Transverse colon (tissue), 3 donors: ENCODE results near the gene IFI27L1.

Experiments
- EP300 ChIP-seq: sonication (generic); formaldehyde crosslinking; IDR thresholded peaks from one replicate; pipeline ENCODE4 v1.6.1; 2017; ENCODE audit warnings: antibody characterized with exemption, low read depth
- POLR2A ChIP-seq: fragments of 450-650 bp; IDR thresholded peaks from one replicate; pipeline ENCODE4 v1.6.1; 2016; ENCODE audit warnings: antibody characterized with exemption, mild to moderate bottlenecking, moderate library complexity
- POLR2AphosphoS5 ChIP-seq, 3 donors: sonication (generic); formaldehyde crosslinking; IDR thresholded peaks; one replicate each; pipeline ENCODE4 v1.6.1; 2016; ENCODE audit warnings: antibody characterized with exemption in 3 of 3

DNA sequence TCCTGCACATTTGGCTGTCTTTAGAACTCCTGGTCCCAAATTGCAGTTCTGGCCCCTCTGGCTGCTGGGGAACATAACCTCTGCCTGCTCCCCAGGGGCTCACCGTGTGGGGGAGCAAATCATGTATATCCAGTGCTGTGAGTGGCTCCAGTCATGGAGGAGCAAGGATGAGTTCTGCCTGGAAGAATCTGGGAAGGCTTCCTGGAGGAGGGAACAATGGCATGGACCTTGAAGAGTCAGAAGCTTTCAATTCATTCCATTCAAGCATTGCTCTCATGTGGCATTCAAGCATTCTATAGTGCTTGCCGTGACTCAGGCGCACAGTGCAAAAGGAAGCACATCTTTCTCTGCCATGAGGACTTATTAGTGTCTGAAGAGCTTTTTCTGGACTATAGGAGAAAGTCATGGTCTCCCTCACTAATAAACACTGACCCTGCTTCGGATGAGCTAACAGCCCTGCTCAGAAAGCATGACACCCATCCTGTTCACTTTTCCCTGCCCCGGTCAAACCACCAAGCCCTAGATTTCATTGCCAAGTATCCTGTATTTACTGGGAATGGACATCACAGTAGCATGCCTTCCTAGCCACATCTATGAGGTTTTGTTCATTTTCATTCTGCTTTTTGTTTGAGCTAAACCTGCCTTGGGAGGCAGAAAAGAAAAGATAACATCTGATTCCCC, 32.9 kb downstream of the IFI27L1 start:
- TF ChIP-seq EP300: no peak
- TF ChIP-seq POLR2A: no peak
- no peak for TF ChIP-seq POLR2AphosphoS5 (IDR thresholded peaks at IDR 0.05)
